Measurements from ENCODE around the gene TPPP3.

GRCh38 chr16:67404740-67405226, 11.5 kb upstream of the TPPP3 start:
- no peak for TF ChIP-seq POLR2A (IDR thresholded peaks at IDR 0.05)
- TF ChIP-seq, protein P1, sequence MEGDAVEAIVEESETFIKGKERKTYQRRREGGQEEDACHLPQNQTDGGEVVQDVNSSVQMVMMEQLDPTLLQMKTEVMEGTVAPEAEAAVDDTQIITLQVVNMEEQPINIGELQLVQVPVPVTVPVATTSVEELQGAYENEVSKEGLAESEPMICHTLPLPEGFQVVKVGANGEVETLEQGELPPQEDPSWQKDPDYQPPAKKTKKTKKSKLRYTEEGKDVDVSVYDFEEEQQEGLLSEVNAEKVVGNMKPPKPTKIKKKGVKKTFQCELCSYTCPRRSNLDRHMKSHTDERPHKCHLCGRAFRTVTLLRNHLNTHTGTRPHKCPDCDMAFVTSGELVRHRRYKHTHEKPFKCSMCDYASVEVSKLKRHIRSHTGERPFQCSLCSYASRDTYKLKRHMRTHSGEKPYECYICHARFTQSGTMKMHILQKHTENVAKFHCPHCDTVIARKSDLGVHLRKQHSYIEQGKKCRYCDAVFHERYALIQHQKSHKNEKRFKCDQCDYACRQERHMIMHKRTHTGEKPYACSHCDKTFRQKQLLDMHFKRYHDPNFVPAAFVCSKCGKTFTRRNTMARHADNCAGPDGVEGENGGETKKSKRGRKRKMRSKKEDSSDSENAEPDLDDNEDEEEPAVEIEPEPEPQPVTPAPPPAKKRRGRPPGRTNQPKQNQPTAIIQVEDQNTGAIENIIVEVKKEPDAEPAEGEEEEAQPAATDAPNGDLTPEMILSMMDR (IDR thresholded peaks at IDR 0.05), result no peak

All from ovary (tissue), 3 donors.